ENCODE measurements around the gene RAB9A. TPM values are rescaled to one million over a fixed set of nuclear protein-coding genes. Genes with fewer than 3 reads are reported as not detected.

Gene RAB9A
- total RNA-seq, 1 donor from 2014 or later: 14.2 TPM

GRCh38 chrX:13649838-13650237, 39.1 kb upstream of the RAB9A start:
- DNase-seq: no peak
- Mint-ChIP-seq H3K9me3 (ENCODE audit: unreplicated experiment) (no peaks in the 10 kb centered on the region), H3K27me3 (ENCODE audit: unreplicated experiment) (no peaks in the 10 kb centered on the region), H3K4me3 (ENCODE audit: unreplicated experiment) (no peak overlapping the region), H3K4me1 (ENCODE audit: low read depth, unreplicated experiment) (no peaks in the 10 kb centered on the region), H3K27ac (ENCODE audit: unreplicated experiment) (no peak overlapping the region), H3K36me3 (ENCODE audit: unreplicated experiment) (no peaks in the 10 kb centered on the region)
- no peak for TF ChIP-seq CTCF (IDR thresholded peaks at IDR 0.05; ENCODE audit: partially characterized antibody, unreplicated experiment)

- Mint-ChIP-seq H3K9me3 (ENCODE audit: unreplicated experiment) (peaks cover 3% of the 10 kb centered on the region), H3K4me3 (ENCODE audit: unreplicated experiment) (no peak overlapping the region), H3K27ac (ENCODE audit: unreplicated experiment) (no peak overlapping the region), H3K27me3 (ENCODE audit: unreplicated experiment) (no peaks in the 10 kb centered on the region), H3K4me1 (ENCODE audit: low read depth, unreplicated experiment) (peaks cover under 1% of the 10 kb centered on the region), H3K36me3 (ENCODE audit: unreplicated experiment) (no peaks in the 10 kb centered on the region)
- TF ChIP-seq CTCF (IDR thresholded peaks at IDR 0.05; ENCODE audit: partially characterized antibody, unreplicated experiment): no peak
- DNase-seq: no peak
These were observed 38.6 kb upstream of the RAB9A start for GRCh38 chrX:13650318-13650717.

GRCh38 chrX:13651150-13651549, 37.8 kb upstream of the RAB9A start:
- no peaks in the 10 kb centered on the region for H3K36me3 Mint-ChIP-seq (ENCODE audit: unreplicated experiment)
- peaks cover 1% of the 10 kb centered on the region for H3K4me1 Mint-ChIP-seq (ENCODE audit: low read depth, unreplicated experiment)
- H3K9me3 Mint-ChIP-seq (ENCODE audit: unreplicated experiment): peaks cover 4% of the 10 kb centered on the region
- no peak overlapping the region for H3K4me3 Mint-ChIP-seq (ENCODE audit: unreplicated experiment)
- TF ChIP-seq CTCF (IDR thresholded peaks at IDR 0.05; ENCODE audit: partially characterized antibody, unreplicated experiment): no peak
- no peak overlapping the region for H3K27ac Mint-ChIP-seq (ENCODE audit: unreplicated experiment)
- H3K27me3 Mint-ChIP-seq (ENCODE audit: unreplicated experiment): no peaks in the 10 kb centered on the region
- no peak for DNase-seq

- Mint-ChIP-seq H3K36me3 (ENCODE audit: unreplicated experiment) (no peaks in the 10 kb centered on the region), H3K4me1 (ENCODE audit: low read depth, unreplicated experiment) (peaks cover 1% of the 10 kb centered on the region), H3K27me3 (ENCODE audit: unreplicated experiment) (no peaks in the 10 kb centered on the region), H3K9me3 (ENCODE audit: unreplicated experiment) (peaks cover 4% of the 10 kb centered on the region), H3K27ac (ENCODE audit: unreplicated experiment) (peak overlapping the region; percentile 5), H3K4me3 (ENCODE audit: unreplicated experiment) (peak overlapping the region; percentile 85)
- no peak for TF ChIP-seq CTCF (IDR thresholded peaks at IDR 0.05; ENCODE audit: partially characterized antibody, unreplicated experiment)
- DNase-seq: no peak
These were observed 36.6 kb upstream of the RAB9A start for GRCh38 chrX:13652287-13652793.

GRCh38 chrX:13652850-13653693, 35.9 kb upstream of the RAB9A start, which contains the start of gene TCEANC:
Gene TCEANC, plus strand, starts transcription at chrX:13653141. Its CDS starts 9,368 bp downstream, at chrX:13662509.
- Mint-ChIP-seq H3K4me3 (ENCODE audit: unreplicated experiment) (peak within 1 kb of the TSS; percentile 85), H3K4me1 (ENCODE audit: low read depth, unreplicated experiment) (peaks cover 1% of the 10 kb centered on the region), H3K27me3 (ENCODE audit: unreplicated experiment) (no peaks in the 10 kb centered on the region), H3K27ac (ENCODE audit: unreplicated experiment) (peak within 1 kb of the TSS; percentile 84), H3K9me3 (ENCODE audit: unreplicated experiment) (peaks cover 4% of the 10 kb centered on the region), H3K36me3 (ENCODE audit: unreplicated experiment) (no peaks in the 10 kb centered on the region)
- peak; percentile 88 for DNase-seq
- TF ChIP-seq CTCF (IDR thresholded peaks at IDR 0.05; ENCODE audit: partially characterized antibody, unreplicated experiment): no peak
